GM18867 (cell line): ENCODE results near the gene SH3PXD2B.
"Not testable (repeated sequence)": the region's sequence is repeated elsewhere in the genome, so short reads cannot be mapped to it uniquely, and the experiment has no call there.

Experiments used
- ATAC-seq: cut with Tn5 transposase; IDR thresholded peaks from one replicate; pipeline ENCODE4 v1.9.1; 2021; ENCODE audit warnings: mild to moderate bottlenecking, moderate library complexity; ENCODE audit not compliant: unreplicated experiment

The SH3PXD2B gene

DNA sequence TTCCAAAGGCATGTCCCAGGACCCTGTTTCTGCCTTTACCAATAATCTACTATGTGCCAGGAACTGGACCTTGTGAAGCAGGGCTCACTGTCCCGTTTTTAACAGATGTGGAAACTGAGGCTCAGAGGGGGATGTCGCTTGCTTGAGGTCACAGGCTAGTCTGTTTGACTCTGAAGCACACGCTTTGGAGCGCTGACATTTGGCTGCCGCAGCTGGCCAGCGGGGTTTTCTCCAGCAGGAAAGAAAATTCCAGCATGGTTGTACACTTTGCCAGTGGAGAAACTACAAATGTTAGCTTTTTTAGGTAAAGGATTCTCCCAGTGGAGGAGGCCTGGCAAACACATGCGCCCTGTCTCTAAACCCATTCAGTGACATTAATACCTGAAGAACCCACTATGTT is 50.5 kb downstream of the SH3PXD2B start:
- ATAC-seq, result no peak

DNA sequence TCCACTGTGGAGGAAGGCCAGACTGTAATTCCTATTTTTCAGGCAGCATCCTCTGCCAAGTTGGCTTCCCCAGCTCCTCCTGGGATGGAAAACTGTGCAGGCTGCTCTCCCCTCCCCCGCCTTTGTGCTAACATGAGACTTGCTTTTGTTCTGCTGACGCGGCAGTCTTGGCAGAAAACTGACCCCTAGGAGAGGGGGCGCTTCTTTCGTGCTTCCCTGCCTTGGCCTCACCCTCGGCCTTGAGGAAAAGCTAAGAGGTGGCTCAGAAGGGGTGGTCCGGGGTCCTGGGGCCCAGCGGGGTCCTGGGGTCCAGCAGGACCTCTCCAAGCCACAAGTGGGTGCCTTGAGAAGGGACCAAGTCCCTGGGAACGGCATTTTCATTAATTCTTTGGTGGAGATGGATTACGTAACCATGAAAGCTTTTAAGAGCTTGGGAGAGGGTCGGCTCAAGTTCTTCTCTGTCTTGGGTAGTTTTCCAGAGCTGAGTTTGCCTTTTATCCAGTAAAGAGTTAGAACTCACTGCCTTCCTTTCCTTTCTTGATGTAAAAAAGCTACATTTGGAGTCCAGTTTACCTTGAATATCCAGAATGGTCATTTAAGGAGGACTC is 51.0 kb downstream of the SH3PXD2B start:
- ATAC-seq, result no peak

DNA sequence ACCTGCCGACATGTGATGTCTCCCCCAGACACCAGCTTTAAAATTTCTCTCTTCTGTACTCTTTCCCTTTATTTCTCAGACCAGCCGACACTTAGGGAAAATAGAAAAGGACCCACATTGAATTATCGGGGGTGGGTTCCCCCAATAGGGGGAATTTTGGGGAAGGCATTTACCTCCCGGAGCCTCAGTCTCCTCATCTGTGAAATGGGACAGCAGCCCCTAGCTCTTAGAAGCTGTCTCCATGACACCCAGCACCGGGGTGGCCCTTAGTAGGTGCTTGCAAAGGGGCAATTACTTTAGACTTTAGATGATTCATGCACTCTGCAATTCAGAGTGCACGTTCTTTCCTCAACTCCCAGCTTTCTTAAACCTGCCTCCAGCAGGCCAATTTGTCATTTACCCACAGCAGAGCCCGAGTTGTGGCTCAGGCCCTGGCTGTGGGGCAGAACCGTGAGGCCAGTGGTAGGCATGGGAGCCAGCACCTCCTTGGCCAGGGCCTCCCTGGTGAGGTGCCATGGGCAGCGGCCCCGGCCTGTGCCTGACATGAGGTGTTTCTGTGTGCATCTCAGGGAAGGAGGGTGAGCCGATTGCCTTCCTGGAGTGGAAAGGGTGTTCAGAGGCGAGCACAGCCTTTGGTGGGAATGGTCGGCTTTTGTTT is 51.7 kb downstream of the SH3PXD2B start:
- ATAC-seq, result no peak

DNA sequence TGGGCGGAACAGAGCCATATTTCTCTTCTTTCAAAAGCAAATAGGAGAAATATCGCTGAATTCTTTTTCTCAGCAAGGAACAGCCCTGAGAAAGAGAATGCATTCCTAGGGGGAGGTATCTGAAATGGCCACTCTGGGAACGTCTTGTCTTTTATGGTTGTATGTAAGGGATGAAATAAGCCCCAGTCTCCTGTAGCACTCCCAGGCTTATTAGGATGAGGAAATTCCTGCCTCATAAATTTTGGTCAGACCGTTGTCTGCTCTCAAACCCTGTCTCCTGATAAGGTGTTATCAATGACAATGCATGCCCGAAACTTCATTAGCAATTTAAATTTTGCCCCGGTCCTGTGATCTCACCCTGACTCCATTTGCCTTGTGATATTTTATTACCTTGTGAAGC is 52.3 kb downstream of the SH3PXD2B start:
- ATAC-seq, result not testable (repeated sequence)

DNA sequence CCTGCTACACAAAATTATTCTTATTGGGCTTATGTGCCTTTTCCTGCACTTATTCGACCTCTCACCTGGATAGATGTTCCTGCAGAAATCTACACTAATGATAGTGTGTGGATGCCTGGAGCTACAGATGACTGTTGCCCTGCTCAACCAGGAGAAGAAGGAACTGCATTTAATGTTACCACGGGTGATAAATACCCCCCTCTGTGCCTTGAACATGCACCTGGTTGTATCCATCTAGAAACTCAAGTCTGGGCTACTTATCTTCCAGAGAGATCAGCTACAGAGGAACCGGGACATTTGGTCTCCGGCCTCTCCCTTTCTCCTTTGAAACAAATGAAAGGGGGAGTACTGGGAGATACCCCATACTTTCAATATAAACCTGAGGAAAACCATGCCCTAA is 54.5 kb downstream of the SH3PXD2B start:
- ATAC-seq, result no peak

DNA sequence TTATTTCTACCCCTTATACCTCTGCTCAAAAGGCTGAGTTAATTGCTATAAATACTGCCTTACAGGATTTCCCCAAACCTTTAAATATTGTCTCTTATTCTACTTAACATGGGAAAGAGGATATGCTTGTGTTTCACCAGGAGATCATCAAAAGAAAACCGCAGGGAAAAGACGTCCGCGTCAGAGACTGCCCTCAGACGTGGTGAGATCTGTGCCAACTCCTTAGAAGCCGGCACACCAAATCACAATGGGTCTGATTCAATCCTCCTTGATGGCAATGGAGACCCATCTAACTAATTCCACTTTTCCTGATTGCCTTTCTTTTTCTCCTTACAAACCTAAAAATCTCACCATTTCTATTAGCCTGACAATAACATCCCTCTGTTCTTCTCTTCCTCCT is 55.0 kb downstream of the SH3PXD2B start:
- ATAC-seq, result no peak

DNA sequence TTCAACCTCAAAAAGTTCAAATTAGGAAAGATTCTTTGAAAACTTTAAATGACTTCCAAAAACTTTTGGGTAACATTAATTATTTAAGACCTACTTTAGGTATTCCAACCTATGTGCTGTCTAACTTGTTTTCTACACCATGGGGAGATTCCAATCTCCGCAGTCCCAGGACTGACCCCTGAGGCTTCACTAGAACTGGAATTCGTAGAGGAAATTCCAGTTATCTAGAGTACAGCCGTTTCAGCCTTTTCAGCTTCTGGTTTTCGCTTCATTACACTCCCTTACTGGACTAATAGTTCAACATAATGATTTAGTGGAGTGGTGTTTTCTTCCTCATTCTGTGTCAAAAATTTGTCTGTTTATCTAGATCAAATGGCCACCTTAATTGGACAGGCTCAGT is 55.7 kb downstream of the SH3PXD2B start:
- not testable (repeated sequence) for ATAC-seq

DNA sequence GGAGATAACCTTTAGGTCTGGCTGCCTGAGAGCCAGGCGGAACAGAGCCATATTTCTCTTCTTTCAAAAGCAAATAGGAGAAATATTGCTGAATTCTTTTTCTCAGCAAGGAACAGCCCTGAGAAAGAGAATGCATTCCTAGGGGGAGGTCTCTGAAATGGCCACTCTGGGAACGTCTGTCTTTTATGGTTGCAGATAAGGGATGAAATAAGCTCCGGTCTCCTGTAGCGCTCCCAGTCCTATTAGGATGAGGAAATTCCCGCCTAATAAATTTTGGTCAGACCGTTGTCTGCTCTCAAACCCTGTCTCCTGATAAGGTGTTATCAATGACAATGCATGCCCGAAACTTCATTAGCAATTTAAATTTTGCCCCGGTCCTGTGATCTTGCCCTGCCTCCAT is 57.3 kb downstream of the SH3PXD2B start:
- ATAC-seq, result not testable (repeated sequence)

DNA sequence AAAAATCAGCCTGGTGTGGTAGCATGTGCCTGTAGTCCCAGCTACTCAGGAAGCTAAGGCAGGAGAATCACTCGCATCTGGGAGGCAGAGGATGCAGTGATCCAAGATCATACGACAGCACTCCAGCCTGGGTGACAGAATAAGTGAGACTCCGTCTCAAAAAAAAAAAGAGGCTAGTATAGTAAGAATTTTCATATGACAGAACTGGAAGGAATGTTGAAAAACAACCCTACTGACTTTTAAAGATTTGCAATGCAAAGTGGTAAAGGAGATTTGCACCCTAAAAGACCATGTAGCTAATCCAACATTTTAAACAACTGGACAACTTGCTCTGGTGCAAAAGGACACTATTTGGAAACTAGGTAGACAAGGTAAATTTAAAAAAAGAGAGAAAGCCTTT is 58.1 kb downstream of the SH3PXD2B start:
- no peak for ATAC-seq

DNA sequence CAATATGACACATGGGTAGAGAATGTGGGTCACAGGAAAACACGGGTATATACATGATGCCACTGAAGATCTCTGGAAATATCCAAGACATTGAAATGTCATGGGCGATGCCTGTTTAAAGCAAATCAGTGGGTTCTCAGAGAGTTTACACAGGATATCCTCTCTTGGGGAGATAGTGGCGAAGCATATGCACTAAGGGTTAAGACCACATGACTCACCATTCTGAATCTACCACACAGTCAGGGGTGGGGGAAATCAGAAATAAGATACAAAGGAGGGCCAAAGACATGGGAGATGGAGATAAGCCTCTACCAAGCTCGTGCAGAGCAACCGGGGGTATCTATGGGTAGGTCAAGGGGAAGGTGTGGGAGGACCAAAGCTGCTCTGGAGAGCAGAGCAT is 58.8 kb downstream of the SH3PXD2B start:
- ATAC-seq, result no peak

DNA sequence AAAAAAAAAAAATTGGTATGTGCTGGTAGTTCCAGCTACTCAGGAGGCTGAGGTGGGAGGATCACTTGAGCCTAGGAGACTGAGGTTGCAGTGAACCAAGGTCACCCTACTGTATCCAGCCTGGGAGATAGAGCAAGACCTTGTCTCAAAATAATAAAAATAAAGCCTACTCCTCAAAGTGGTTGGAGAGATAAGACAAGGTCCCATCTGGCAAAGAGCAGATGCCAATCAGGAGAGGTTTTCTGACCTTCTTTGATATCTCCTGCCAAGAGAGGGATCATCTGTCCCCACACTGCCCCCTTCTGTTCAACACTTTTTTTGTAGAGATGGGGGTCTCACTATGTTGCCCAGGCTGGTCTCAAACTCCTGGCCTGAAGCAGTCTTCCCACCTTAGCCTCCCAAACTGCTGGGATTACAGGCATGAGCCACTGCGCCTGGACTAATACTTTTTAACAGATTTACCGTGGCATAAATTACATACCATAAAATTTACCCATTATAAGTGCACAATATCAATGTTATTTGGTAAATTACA is 64.7 kb downstream of the SH3PXD2B start:
- no peak for ATAC-seq

DNA sequence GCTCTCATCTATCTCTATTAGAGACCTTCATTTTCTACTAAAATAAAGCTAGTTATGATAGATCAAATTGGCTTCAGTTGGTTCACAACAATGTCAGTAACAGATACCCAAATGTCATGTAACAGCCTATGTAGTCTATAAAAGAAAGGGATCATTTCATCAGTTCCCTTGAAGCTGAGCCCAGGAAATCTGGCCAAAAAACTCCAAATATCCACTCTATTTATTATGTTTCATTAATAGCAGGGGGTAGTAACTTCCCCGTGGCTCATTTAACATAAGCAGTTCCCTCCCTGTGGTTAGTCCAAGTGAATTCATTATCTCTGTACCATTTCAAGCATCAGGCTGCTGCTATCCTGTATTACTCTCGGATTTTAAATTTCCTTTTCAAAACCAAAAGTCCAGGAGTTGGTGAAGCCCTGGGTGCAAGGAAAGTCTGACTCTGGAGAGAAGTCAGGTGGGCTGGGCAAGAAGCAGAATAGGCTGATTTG is 66.0 kb downstream of the SH3PXD2B start:
- no peak for ATAC-seq

DNA sequence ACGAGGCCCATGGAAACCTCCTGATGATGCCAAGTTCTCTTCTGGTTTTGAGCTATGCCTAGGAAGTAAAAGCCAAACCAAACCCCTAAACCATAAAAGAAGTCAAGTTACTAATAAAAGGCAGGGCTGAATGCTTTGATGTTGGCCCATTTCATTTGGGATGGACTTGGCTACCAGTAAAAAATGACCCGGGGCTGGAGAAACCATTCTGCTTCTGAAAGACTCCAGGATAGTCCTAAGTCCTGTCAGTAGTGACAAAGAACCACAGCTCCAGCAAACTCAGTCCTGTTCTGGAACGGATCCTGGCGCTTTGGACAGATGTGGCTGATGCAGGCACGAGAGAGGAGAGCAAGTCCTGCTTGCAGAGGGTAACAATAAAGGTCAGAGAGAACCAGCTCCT is 68.6 kb downstream of the SH3PXD2B start:
- ATAC-seq, result no peak

DNA sequence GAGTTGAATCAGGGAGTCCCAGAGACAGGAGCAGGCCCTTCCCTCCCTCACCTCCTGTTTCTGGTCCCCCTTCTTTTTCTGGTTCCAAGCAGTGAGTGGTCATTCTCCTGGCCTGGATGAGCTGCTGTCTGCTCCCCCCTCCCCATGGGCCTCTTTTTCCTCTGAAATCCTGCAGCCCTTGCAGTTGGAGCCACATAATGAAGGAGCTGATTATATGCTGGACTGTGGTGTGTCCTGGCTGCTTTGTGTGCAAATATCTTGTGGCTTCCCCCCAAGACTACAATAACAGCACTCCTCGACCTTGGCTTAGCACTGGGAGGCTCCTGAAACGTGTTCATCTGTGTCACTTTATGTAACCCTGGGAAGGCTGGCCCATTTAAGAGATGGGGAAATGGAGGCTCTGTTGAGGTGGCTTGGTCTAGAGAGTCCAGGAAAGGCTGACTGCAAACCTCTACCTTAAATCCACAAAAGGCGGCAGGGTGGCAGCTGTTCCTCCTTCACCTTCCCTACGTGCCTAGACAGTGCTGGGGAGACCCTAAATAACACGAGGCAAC is 69.2 kb downstream of the SH3PXD2B start:
- no peak for ATAC-seq

DNA sequence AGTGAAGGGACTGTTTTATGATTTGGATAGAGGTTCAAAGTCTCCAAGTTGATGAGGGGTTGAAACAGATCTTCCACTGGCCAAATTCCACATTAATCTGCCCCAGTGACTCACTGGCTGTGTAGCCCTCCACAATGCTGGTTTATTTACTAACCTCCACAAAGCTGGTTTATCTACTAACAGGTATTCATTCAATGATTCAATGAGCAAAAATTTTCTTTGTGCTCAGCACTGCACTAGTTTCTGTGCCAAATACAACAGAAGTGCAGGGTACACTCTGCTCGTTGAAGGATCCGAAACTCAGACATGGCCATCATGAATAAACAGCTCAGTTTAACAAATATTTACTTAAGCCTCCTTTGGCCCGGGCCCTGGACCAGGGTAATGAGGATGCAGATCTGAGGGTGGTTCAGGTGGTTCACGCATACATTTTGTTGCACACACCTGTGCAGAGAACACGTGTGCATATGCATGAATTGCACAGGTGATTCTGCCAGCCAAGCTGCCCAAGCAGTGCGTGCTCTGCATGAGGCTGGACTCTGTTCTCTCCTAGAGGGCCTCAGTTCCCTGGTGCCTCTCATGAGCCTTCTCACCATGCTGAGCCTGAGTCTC is 71.0 kb downstream of the SH3PXD2B start:
- ATAC-seq, result no peak

DNA sequence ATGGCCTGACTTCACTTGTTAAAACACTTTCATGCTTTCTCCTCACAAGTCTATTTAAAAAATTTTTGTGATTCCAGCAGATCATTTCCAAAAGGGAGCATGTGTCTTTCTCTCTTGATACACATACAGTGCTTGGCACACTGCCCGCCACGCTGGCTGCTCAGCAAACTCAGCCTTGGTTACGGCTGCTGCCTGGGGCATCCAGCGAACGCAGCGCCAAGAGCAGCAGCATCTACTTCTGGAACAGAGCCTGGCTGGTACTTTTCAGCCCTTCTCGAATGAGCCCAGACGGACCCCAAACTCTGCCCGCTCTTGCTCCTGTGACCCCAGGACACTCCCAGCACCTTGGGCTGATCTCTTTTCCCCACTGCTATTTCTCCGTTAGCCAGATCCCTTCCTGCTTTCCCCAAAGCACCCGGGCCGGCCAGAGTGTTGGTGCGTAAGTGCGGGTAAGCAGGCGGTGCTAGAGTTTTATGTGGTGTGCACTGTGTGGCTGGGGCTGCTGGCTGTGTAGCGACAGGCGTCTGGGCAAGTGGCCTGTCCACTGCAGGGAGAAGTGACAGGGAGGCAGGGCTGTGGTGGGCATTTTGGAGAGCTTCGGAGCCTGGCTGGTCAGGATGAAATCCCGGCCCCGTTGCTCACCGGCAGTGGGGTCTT is 73.2 kb downstream of the SH3PXD2B start:
- no peak for ATAC-seq

DNA sequence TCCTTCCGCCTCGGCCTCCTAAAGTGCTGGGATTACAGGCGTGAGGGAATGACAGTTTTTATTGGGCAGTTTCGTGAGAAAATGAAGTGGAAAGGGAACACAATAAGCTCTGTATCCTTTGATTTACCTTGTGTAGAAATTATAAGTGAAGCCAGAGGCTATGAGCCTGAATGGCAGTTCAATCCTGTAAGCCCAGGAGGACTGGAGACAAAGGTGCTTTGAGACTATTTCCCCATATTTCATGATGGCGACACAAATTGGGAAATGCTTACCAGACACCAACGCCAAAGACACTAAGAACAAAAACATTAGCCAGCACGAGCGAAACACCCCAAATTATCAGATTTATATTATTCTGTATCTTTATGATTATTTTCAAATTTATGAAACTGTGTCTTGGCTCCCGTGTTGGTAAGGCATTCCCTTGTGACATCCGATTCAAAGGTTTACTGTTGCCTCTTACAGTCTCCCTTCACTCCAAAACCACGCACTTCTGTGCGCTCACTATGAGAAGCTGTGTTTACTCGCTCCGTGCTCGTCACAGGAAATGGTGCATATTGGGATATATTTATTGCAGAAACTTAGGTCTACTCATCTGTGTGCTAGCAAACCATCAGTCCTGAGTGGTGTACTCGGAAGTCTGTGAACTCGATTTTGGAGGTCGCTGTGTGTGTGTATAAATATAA is 73.9 kb downstream of the SH3PXD2B start:
- no peak for ATAC-seq

DNA sequence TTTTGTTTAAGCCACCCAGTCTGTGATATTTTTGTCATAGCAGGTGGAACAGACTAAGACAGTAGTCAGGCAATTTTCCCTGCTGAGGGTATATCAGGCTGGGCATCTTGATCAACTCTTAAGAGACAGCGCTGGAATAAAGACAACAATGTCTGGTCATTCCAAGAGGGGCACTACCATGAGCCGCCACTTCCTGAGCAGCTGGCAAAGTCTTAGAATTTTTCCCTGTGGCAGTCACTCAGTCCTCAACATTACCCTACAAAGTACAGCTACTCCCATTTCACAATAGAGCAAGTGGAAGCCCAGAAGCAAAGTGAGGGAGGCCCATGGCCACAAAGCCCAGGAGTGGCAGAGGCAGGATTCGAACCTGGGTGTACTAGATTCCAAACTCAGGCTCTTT is 74.8 kb downstream of the SH3PXD2B start:
- no peak for ATAC-seq

DNA sequence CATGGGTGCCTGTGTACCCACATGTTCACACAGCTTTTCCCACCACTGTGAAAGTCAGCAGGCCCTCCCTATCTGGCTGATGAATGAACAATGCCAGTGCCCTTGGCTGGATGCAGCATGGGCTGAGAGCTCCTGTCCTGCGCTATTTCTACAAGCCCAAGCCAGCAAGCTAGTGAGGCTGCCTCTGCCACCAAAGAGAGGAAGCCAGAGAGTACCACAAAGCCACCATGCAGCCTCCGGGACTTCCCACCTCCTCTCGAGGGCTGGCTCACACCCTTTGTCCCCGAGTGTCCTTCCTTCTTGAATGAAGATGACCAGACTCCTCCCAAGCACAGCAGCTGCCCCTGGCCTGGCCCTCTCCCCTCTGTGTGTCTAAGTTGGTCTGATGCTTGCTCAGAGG is 76.5 kb downstream of the SH3PXD2B start:
- ATAC-seq, result no peak

DNA sequence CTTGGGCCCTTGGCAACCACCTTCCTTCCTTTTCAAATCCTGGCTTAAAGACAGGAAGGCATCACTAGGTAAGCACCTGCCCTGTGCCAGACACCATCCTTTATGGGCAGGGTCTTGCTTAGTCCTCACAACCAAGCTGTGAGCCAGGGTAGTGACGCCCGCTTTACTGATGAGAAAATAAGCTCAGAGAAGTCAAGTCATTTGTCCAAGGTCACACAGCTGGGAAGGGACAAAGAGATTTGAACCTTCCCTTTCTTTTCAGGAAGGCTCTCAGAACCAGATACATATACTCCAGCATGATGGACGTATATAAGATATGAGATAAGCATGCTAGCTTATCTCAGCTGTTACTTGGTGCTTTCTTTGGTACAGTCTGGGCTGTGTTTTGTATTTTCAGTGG is 76.9 kb downstream of the SH3PXD2B start:
- no peak for ATAC-seq

DNA sequence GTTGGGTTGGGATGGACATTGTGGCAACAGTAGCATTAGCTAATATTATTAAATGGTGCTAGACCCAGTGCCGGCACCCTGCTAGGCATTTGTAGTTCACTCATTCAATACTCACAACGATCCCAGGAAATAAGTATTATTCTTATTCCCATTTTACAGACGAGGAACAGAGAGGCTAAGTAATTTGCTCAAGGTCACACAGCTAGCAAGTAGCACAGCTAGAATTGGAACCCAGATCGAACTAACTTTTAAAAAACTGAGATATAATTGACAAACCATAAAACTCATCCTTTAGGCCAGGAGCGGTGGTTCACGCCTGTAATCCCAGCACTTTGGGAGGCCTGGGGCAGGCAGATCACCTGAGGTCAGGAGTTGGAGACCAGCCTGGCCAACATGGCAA is 79.5 kb downstream of the SH3PXD2B start:
- ATAC-seq, result no peak
